NCI-H1105 (cell line): ENCODE data around the gene EEIG1.

Source experiments
- DNase-seq: peaks from one replicate; lab custom pipeline; 2025; lab: John Stamatoyannopoulos, UW

The EEIG1 gene

GRCh38 chr9:128001151-128001778 is 20.5 kb upstream of the EEIG1 start:
- no peak for DNase-seq

- no peak for DNase-seq
These were observed 18.7 kb upstream of the EEIG1 start for GRCh38 chr9:127999461-127999860.

GRCh38 chr9:127993721-127994120 is 12.9 kb upstream of the EEIG1 start:
- no peak for DNase-seq

GRCh38 chr9:127991757-127992274 is 11.0 kb upstream of the EEIG1 start:
- DNase-seq: no peak

GRCh38 chr9:127991017-127991756 is 10.4 kb upstream of the EEIG1 start:
- no peak for DNase-seq

GRCh38 chr9:127990554-127990953 is 9.8 kb upstream of the EEIG1 start:
- DNase-seq: no peak

- no peak for DNase-seq
These were observed 8.3 kb upstream of the EEIG1 start for GRCh38 chr9:127989094-127989493.

- no peak for DNase-seq
These were observed 6.4 kb upstream of the EEIG1 start for GRCh38 chr9:127987103-127987614.

GRCh38 chr9:127985011-127985410 is 4.2 kb upstream of the EEIG1 start:
- DNase-seq: no peak

GRCh38 chr9:127983847-127984289 is 3.1 kb upstream of the EEIG1 start:
- DNase-seq: no peak

- DNase-seq: no peak
These were observed 2.1 kb upstream of the EEIG1 start for GRCh38 chr9:127982912-127983311.

- DNase-seq: no peak
These were observed 851 bp upstream of the EEIG1 start for GRCh38 chr9:127981559-127982121.

- DNase-seq: no peak
These were observed 606 bp downstream of the EEIG1 start for GRCh38 chr9:127980060-127980705.

- DNase-seq: peak; percentile 57
These were observed 1.3 kb downstream of the EEIG1 start for GRCh38 chr9:127979333-127980059.

- no peak for DNase-seq
These were observed 1.8 kb downstream of the EEIG1 start for GRCh38 chr9:127979015-127979332.

- DNase-seq: no peak
These were observed 2.7 kb downstream of the EEIG1 start for GRCh38 chr9:127977884-127978647.

GRCh38 chr9:127977009-127977883 is 3.5 kb downstream of the EEIG1 start:
- DNase-seq: no peak

GRCh38 chr9:127976498-127976897 is 4.3 kb downstream of the EEIG1 start:
- peak; percentile 84 for DNase-seq

GRCh38 chr9:127975376-127976315 is 5.1 kb downstream of the EEIG1 start:
- no peak for DNase-seq
